B cell (primary cell): ENCODE measurements around the gene CASP2.

Experiments
- EZH2 ChIP-seq: IDR thresholded peaks from 2 replicates; pipeline ENCODE4 v1.6.1; 2012; ENCODE audit warnings: borderline replicate concordance, low read depth, mild to moderate bottlenecking, moderate library complexity, low read length; ENCODE audit not compliant: insufficient read depth, poor library complexity, severe bottlenecking
- TF ChIP-seq, protein P1 (sequence below): fragments of 200-600 bp; IDR thresholded peaks from one replicate; pipeline ENCODE4 v1.8.0; 2022; ENCODE audit warnings: antibody characterized with exemption, mild to moderate bottlenecking

DNA sequence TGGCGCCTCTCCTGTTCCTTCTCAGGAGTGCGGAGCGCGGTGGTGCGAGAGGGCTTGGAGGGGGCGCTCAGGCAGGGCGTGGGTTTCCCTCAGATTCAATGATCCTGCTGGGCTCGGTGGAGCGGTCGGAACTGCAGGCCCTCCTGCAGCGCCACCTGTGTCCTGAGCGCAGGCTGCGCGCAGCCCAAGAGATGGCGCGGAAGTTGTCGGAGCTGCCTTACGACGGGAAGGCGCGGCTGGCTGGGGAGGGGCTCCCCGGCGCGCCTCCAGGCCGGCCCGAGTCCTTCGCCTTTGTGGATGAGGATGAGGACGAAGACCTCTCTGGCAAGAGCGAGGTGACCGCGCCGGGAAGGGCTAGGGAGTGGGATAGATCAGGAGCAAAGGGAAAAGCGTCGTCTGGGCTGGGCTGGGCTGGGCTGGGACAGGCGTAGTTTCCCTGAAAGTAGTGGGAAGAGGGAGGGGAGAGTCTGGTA lies 57.3 kb downstream of the CASP2 start:
- TF ChIP-seq, protein P1, sequence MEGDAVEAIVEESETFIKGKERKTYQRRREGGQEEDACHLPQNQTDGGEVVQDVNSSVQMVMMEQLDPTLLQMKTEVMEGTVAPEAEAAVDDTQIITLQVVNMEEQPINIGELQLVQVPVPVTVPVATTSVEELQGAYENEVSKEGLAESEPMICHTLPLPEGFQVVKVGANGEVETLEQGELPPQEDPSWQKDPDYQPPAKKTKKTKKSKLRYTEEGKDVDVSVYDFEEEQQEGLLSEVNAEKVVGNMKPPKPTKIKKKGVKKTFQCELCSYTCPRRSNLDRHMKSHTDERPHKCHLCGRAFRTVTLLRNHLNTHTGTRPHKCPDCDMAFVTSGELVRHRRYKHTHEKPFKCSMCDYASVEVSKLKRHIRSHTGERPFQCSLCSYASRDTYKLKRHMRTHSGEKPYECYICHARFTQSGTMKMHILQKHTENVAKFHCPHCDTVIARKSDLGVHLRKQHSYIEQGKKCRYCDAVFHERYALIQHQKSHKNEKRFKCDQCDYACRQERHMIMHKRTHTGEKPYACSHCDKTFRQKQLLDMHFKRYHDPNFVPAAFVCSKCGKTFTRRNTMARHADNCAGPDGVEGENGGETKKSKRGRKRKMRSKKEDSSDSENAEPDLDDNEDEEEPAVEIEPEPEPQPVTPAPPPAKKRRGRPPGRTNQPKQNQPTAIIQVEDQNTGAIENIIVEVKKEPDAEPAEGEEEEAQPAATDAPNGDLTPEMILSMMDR = peak; percentile 63
- TF ChIP-seq EZH2 = no peak
